8988T (cell line): ENCODE measurements around the gene TBC1D2.
A peak's percentile ranks its signal among the peaks of the same experiment; 100 is the strongest.

ENCODE experiments used
- DNase-seq: peaks from one replicate; pipeline ENCODE4 v3.0.0; 2011

TBC1D2 gene

GRCh38 chr9:98236901-98237487 is 18.5 kb downstream of the TBC1D2 start:
- DNase-seq, result no peak

GRCh38 chr9:98235126-98235525 is 20.3 kb downstream of the TBC1D2 start:
- DNase-seq, result no peak

GRCh38 chr9:98234245-98234825 is 21.1 kb downstream of the TBC1D2 start:
- DNase-seq, result no peak

- no peak for DNase-seq
Measured at GRCh38 chr9:98232926-98233325, 22.5 kb downstream of the TBC1D2 start.

- DNase-seq, result no peak
Measured at GRCh38 chr9:98231770-98232478, 23.5 kb downstream of the TBC1D2 start.

- no peak for DNase-seq
Measured at GRCh38 chr9:98230789-98231188, 24.7 kb downstream of the TBC1D2 start.

- no peak for DNase-seq
Measured at GRCh38 chr9:98230304-98230703, 25.1 kb downstream of the TBC1D2 start.

GRCh38 chr9:98229620-98230019 is 25.8 kb downstream of the TBC1D2 start:
- DNase-seq, result no peak

GRCh38 chr9:98229090-98229395 is 26.4 kb downstream of the TBC1D2 start:
- DNase-seq, result no peak

- no peak for DNase-seq
Measured at GRCh38 chr9:98228392-98229089, 26.9 kb downstream of the TBC1D2 start.

GRCh38 chr9:98227883-98228282 is 27.6 kb downstream of the TBC1D2 start:
- DNase-seq, result no peak

GRCh38 chr9:98226957-98227356 is 28.5 kb downstream of the TBC1D2 start:
- no peak for DNase-seq

GRCh38 chr9:98226516-98226915 is 28.9 kb downstream of the TBC1D2 start:
- DNase-seq, result no peak

- no peak for DNase-seq
Measured at GRCh38 chr9:98225015-98225442, 30.4 kb downstream of the TBC1D2 start.

GRCh38 chr9:98222885-98223691 is 32.4 kb downstream of the TBC1D2 start:
- peak; percentile 89 for DNase-seq

GRCh38 chr9:98220911-98221310 is 34.5 kb downstream of the TBC1D2 start:
- DNase-seq, result no peak

- no peak for DNase-seq
Measured at GRCh38 chr9:98219794-98220370, 35.6 kb downstream of the TBC1D2 start.

- no peak for DNase-seq
Measured at GRCh38 chr9:98219364-98219716, 36.1 kb downstream of the TBC1D2 start.

GRCh38 chr9:98218562-98219363 is 36.7 kb downstream of the TBC1D2 start:
- DNase-seq, result no peak

GRCh38 chr9:98217255-98217654 is 38.2 kb downstream of the TBC1D2 start:
- no peak for DNase-seq

- DNase-seq, result no peak
Measured at GRCh38 chr9:98216391-98216790, 39.1 kb downstream of the TBC1D2 start.

GRCh38 chr9:98215821-98216220 is 39.6 kb downstream of the TBC1D2 start:
- DNase-seq, result peak; percentile 69
